ENCODE measurements around the gene SIM2.

The SIM2 gene

GRCh38 chr21:36735724-36736320 lies 36.9 kb downstream of the SIM2 start:
- no peak for DNase-seq (ENCODE audit: low read depth, low spot score)

GRCh38 chr21:36738489-36739126 lies 39.7 kb downstream of the SIM2 start:
- no peak for DNase-seq (ENCODE audit: low read depth, low spot score)

GRCh38 chr21:36741506-36741905 lies 42.6 kb downstream of the SIM2 start:
- DNase-seq (ENCODE audit: low read depth, low spot score): no peak

- DNase-seq (ENCODE audit: low read depth, low spot score): no peak
Observed at GRCh38 chr21:36743008-36743407, 44.1 kb downstream of the SIM2 start.

GRCh38 chr21:36743446-36743845 lies 44.5 kb downstream of the SIM2 start:
- DNase-seq (ENCODE audit: low read depth, low spot score): no peak

- DNase-seq (ENCODE audit: low read depth, low spot score): no peak
Observed at GRCh38 chr21:36744190-36744559, 45.3 kb downstream of the SIM2 start.

- no peak for DNase-seq (ENCODE audit: low read depth, low spot score)
Observed at GRCh38 chr21:36744560-36745231, 45.8 kb downstream of the SIM2 start.

- no peak for DNase-seq (ENCODE audit: low read depth, low spot score)
Observed at GRCh38 chr21:36745459-36745858, 46.5 kb downstream of the SIM2 start.

- no peak for DNase-seq (ENCODE audit: low read depth, low spot score)
Observed at GRCh38 chr21:36747041-36747814, 48.3 kb downstream of the SIM2 start.

GRCh38 chr21:36747815-36748383 lies 49.0 kb downstream of the SIM2 start:
- no peak for DNase-seq (ENCODE audit: low read depth, low spot score)

GRCh38 chr21:36749935-36750575 lies 51.1 kb downstream of the SIM2 start:
- DNase-seq (ENCODE audit: low read depth, low spot score): no peak

- no peak for DNase-seq (ENCODE audit: low read depth, low spot score)
Observed at GRCh38 chr21:36750576-36750959, 51.7 kb downstream of the SIM2 start.

- no peak for DNase-seq (ENCODE audit: low read depth, low spot score)
Observed at GRCh38 chr21:36751383-36751782, 52.5 kb downstream of the SIM2 start.

GRCh38 chr21:36753556-36753955 lies 54.6 kb downstream of the SIM2 start:
- no peak for DNase-seq (ENCODE audit: low read depth, low spot score)

GRCh38 chr21:36754241-36754898 lies 55.5 kb downstream of the SIM2 start:
- DNase-seq (ENCODE audit: low read depth, low spot score): no peak

- no peak for DNase-seq (ENCODE audit: low read depth, low spot score)
Observed at GRCh38 chr21:36756527-36756926, 57.6 kb downstream of the SIM2 start.

GRCh38 chr21:36757196-36757595 lies 58.3 kb downstream of the SIM2 start:
- DNase-seq (ENCODE audit: low read depth, low spot score): no peak

GRCh38 chr21:36759348-36760083 lies 60.6 kb downstream of the SIM2 start:
- no peak for DNase-seq (ENCODE audit: low read depth, low spot score)

GRCh38 chr21:36761685-36762084 lies 62.8 kb downstream of the SIM2 start:
- no peak for DNase-seq (ENCODE audit: low read depth, low spot score)

GRCh38 chr21:36762642-36763041 lies 63.7 kb downstream of the SIM2 start:
- no peak for DNase-seq (ENCODE audit: low read depth, low spot score)

Data from activated CD4-positive, CD25-positive, alpha-beta regulatory T cell treated with anti-CD3 and anti-CD28 coated beads, Interleukin-2, amount 50 U/mL, for 16 hours (primary cell).